Erythroblast (primary cell): ENCODE data around the gene MLLT1.

Experiments
- DNase-seq, 2 experiments: peaks; one replicate each; lab custom pipeline; 2025; lab: John Stamatoyannopoulos, UW
- GATA1 ChIP-seq: IDR thresholded peaks from 2 replicates; pipeline ENCODE4 v1.6.1; 2011; ENCODE audit warnings: low read depth, mild to moderate bottlenecking, control low read depth, low read length, moderate library complexity
- POLR2A ChIP-seq: IDR thresholded peaks from 2 replicates; pipeline ENCODE4 v1.6.1; 2011; ENCODE audit warnings: mild to moderate bottlenecking, low read length

Gene MLLT1

DNA sequence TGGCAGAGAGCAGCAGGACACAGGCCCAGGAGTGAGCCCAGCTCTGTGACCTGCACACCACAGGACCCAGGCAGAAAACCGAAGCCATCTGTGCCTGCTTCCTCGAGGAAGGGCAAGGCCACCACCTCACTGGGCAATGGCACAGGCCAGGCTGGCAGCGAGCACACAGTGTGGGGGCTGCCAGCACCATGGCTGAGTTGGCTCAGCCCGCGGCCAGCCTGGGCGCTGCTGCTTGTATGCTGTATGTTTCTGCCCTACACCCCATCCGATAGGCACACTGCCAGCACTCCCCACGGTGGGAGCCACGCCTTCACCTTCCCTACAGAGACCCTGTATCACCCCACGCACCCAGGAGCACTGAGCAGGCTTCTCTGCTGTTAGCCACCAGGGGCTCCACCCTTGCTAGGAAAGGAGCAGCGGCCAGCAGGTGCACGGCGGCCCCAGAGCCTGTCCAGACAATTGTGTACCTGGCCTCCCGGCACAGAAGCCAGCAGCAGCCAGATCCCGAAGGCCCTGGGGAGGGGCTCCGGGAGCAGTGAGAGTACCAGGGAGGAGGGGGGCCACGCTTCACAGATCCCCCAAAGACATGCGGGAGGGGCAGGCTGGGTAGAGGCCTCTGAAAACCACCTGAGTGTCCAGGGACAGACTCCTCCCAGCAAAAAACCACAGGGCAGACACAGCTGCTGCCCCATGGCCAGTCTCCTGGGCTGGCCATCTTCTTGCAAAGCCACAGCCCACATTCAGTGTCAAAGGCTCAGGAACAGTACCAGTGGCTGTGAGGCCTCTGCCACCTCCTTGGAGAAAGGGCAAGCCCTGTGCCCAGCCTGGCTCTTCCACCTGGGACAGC, 56.1 kb downstream of the MLLT1 start:
- DNase-seq, result no peak
- TF ChIP-seq POLR2A (no peak), GATA1 (no peak)

- DNase-seq, result no peak
- TF ChIP-seq GATA1 (no peak), POLR2A (no peak)
Measured at GRCh38 chr19:6222884-6223283, 56.9 kb downstream of the MLLT1 start.

GRCh38 chr19:6221878-6222746, 57.7 kb downstream of the MLLT1 start:
- no peak for TF ChIP-seq POLR2A
- no peak for TF ChIP-seq GATA1
- no peak for DNase-seq

DNA sequence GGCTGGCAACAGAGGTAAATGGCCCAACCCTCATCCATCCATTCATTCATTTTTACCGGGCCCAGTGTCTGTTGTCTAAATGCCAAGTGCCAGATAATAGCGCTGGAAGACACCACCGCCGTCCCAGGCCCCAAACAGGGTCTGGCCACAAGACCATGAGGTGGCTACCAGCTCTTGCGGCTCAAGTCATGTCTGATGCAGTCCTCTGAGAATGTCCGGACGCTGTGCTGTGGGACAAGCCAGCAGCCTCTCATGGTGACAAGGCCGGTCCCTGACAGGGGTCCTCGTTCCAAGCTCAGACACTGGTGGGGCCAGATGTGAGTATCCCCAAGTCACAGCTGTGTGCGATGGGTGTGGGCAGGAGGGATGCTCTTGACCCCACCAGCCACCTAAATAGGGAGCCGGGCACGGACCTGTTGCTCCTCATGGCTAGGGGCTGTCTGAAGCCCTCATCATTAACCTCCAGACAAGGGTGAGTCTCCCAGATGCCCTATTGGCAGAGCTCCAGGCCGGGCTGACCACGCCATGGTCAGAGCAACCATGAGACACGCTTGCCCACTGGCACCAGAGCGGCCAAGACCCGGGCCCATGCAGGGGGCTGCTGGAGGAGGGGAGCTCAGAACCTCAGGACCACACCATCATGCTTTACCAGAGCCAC, 58.4 kb downstream of the MLLT1 start:
- DNase-seq, result no peak
- TF ChIP-seq POLR2A (no peak), GATA1 (no peak)

DNA sequence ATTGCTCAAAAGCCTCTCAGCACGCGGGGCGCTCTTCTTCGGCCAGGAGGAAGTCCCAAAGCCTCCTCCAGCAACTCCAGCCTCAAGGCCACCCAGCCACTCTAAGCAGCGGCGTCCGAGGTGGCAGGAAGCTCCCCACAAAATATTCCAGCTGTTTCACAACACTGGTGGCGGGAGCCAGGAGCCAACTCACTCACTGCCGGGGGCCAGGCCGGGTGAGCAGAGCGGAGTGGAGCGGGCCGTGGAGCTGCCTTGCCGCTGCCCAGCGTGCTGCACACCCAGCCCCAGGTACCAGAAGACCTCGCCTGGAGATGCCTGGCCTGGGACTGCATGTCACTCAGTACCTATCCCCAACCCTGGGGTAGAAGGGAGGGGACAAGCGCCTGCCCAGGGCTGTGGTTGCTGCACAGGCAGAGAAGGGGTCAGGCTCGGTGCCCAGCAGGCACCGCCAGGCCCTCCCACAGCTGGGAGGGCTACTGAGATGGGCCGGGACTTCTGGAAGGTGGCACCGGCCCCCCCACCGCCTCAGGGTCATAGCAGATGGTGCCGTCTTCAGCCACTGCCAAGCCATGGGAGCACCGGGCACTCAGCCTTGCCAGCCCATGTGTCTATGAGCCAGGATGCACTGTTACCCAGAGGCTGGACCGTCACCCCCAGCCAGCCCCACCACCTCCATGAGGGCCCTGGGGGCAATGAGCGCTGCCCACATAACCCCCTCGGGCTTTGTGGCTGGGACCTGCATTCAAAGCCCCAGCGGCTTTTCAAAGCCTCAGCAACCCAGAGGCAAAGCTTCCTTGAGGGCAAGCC, 59.2 kb downstream of the MLLT1 start:
- DNase-seq, result no peak
- TF ChIP-seq GATA1 (no peak), POLR2A (no peak)

DNA sequence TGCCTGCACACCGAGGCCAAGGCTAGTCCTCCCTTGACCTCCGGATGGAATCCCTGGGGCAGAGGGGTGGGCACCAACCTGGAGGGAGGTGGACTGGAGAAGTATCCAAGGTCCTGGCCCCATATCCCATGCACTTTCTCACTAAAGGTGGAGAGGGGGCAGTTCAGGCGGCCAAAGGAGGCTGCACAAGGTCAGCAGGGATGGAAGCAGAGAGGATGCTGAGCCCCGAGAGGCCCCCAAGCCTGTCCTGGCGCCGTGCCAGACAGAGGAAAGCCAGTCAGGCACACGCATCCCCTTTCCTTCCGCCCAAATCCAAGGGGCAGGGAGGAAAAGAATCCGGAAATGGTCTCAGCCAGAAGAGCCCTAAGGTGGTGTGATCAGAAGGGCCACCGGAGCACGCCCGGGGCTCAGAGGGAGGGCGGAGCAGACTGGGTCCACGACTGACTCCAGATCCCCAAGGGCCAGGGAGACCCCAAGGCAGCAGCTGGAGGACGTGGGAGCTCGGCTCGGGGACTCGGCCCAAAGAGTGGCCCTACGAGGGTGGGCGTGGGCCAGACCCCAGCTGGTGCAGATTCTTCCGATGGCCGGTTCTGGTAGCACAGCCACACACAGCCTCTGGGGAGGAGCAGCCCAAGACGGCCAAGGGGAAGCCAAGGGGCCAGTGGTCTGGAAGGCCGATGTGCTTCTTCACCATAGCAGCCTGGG, 60.0 kb downstream of the MLLT1 start:
- DNase-seq, result no peak
- TF ChIP-seq POLR2A, result no peak

DNA sequence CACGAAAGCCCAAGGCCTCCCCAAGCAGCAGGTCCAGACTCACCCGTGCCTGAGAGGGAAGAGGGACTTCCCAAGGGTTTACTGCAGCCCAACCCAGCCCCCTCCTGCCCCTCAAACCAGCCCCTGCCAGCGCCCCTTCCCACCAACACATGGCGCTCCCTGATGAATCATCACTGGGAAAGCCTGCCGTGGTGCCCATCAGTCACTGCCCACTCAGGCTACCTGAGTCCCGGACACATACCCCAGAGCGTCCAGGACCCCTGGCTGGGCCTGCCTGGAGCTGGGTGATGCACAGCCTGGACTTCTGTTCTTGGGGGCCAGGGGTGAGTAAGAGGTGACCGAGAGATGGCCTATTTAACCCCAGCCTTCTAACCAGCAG, 60.6 kb downstream of the MLLT1 start:
- TF ChIP-seq POLR2A, result no peak
- no peak for TF ChIP-seq GATA1

GRCh38 chr19:6218491-6219146, 61.2 kb downstream of the MLLT1 start:
- peak; percentile 83 to 91 for DNase-seq
- TF ChIP-seq POLR2A, result no peak
- no peak for TF ChIP-seq GATA1

More for the DNA sequence above, 60.6 kb downstream of the MLLT1 start:
- no peak for DNase-seq

GRCh38 chr19:6217752-6218334, 61.9 kb downstream of the MLLT1 start:
- DNase-seq, result no peak
- TF ChIP-seq GATA1 (no peak), POLR2A (no peak)

- DNase-seq, result peak in 1 of 2 experiments; percentile 36
Measured at GRCh38 chr19:6216996-6217751, 62.6 kb downstream of the MLLT1 start.

More at GRCh38 chr19:6216996-6217751, 62.6 kb downstream of the MLLT1 start:
- TF ChIP-seq POLR2A (no peak), GATA1 (no peak)
